K562 (cell line): Measurements from ENCODE around the gene FAM53C.

Experiments used
- NELFE ChIP-seq: IDR thresholded peaks from 2 replicates; pipeline ENCODE4 v1.6.1; 2011; ENCODE audit warnings: mild to moderate bottlenecking; ENCODE audit not compliant: insufficient read depth, insufficient read length
- NFIX ChIP-seq: fragments of 250-450 bp; sonication (Bioruptor Pico); IDR thresholded peaks from 2 replicates; pipeline ENCODE4 v1.4.0; 2020; ENCODE audit warnings: low read depth, mild to moderate bottlenecking, moderate library complexity
- POLR2AphosphoS5 ChIP-seq: IDR thresholded peaks from 2 replicates; pipeline ENCODE4 v1.6.1; 2011; ENCODE audit warnings: mild to moderate bottlenecking, low read depth, low read length, moderate library complexity; ENCODE audit not compliant: control insufficient read depth, insufficient read depth
- SRSF7 ChIP-seq: fragments of 200-400 bp; formaldehyde crosslinking; optimal IDR thresholded peaks from 2 replicates; pipeline ENCODE3; 2017; ENCODE audit warnings: mild to moderate bottlenecking, low read depth, low read length
- THRA ChIP-seq: fragments of 450-650 bp; IDR thresholded peaks from 2 replicates; pipeline ENCODE4 v1.6.1; 2017; ENCODE audit warnings: mild to moderate bottlenecking, moderate library complexity
- TRIM28 ChIP-seq: fragments of 450-650 bp; IDR thresholded peaks from 2 replicates; pipeline ENCODE4 v1.6.1; 2017
- U2AF2 ChIP-seq: fragments of 200-400 bp; formaldehyde crosslinking; optimal IDR thresholded peaks from 2 replicates; pipeline ENCODE3; 2017; ENCODE audit warnings: low read depth, mild to moderate bottlenecking, low read length
- ZNF121 ChIP-seq: sonication (generic); formaldehyde crosslinking; conservative IDR thresholded peaks from 2 replicates; pipeline ENCODE4 v1.8.0; 2022; ENCODE audit warnings: missing genetic modification reagents
- TF ChIP-seq, protein P1 (sequence below): fragments of 250-450 bp; sonication (Bioruptor Pico); IDR thresholded peaks from 2 replicates; pipeline ENCODE4 v1.8.0; 2021; ENCODE audit warnings: mild to moderate bottlenecking, moderate library complexity
- TF ChIP-seq, protein P2 (sequence below): sonication (generic); formaldehyde crosslinking; IDR thresholded peaks from 2 replicates; pipeline ENCODE4 v1.9.0; 2022; ENCODE audit warnings: mild to moderate bottlenecking, missing genetic modification reagents

- TF ChIP-seq POLR2AphosphoS5 (no peak), THRA (no peak), NFIX (no peak), NELFE (no peak), SRSF7 (no peak), ZNF121 (CRISPR knock-in tag) (no peak), TRIM28 (no peak), U2AF2 (no peak)
- TF ChIP-seq, protein P1, sequence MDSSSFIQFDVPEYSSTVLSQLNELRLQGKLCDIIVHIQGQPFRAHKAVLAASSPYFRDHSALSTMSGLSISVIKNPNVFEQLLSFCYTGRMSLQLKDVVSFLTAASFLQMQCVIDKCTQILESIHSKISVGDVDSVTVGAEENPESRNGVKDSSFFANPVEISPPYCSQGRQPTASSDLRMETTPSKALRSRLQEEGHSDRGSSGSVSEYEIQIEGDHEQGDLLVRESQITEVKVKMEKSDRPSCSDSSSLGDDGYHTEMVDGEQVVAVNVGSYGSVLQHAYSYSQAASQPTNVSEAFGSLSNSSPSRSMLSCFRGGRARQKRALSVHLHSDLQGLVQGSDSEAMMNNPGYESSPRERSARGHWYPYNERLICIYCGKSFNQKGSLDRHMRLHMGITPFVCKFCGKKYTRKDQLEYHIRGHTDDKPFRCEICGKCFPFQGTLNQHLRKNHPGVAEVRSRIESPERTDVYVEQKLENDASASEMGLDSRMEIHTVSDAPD (CRISPR knock-in tag), result no peak
- TF ChIP-seq, protein P2, sequence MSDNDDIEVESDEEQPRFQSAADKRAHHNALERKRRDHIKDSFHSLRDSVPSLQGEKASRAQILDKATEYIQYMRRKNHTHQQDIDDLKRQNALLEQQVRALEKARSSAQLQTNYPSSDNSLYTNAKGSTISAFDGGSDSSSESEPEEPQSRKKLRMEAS, result no peak
These were observed 28.7 kb downstream of the FAM53C start for GRCh38 chr5:138366632-138367382.
